K562 (cell line): Measurements from ENCODE around the gene SRCIN1.

Experiments used
- ETV5 ChIP-seq: sonication (generic); formaldehyde crosslinking; IDR thresholded peaks from 2 replicates; pipeline ENCODE4 v1.4.0; 2020; ENCODE audit warnings: low read depth, mild to moderate bottlenecking, missing genetic modification reagents
- GABPA ChIP-seq: fragments of 200-800 bp; sonication (Bioruptor generic); conservative IDR thresholded peaks from 2 replicates; pipeline ENCODE4 v1.6.1; 2016; ENCODE audit warnings: low read depth, missing genetic modification characterization, missing compliant biosample characterization
- RREB1 ChIP-seq: fragments of 250-450 bp; sonication (Bioruptor Pico); IDR thresholded peaks from 2 replicates; pipeline ENCODE4 v1.4.0; 2020
- ZBTB1 ChIP-seq: sonication (generic); formaldehyde crosslinking; IDR thresholded peaks from 2 replicates; pipeline ENCODE4 v1.8.1; 2023; ENCODE audit warnings: missing genetic modification reagents, low read depth, mild to moderate bottlenecking, borderline replicate concordance
- ZNF347 ChIP-seq: fragments of 450-650 bp; formaldehyde crosslinking; IDR thresholded peaks from 2 replicates; pipeline ENCODE4 v1.4.0; 2020; ENCODE audit warnings: low read depth, mild to moderate bottlenecking, moderate library complexity

- TF ChIP-seq ZNF347 (CRISPR knock-in tag) (no peak), ZBTB1 (no peak), GABPA (tag) (no peak), ETV5 (CRISPR knock-in tag) (no peak), RREB1 (CRISPR knock-in tag) (no peak)
These were observed 55.1 kb downstream of the SRCIN1 start for GRCh38 chr17:38550661-38551060.
